Measurements from ENCODE around the gene ERRFI1.

GRCh38 chr1:8026976-8027747 lies 1.1 kb upstream of the ERRFI1 start:
- TF ChIP-seq CTCF (conservative IDR thresholded peaks at IDR 0.05; ENCODE audit: low read depth, low read length) (no peak), EZH2 (IDR thresholded peaks at IDR 0.05; ENCODE audit: borderline replicate concordance, low read depth, low read length, poor library complexity, severe bottlenecking) (no peak)

Data from A673 (cell line).